KMS-11 (cell line): ENCODE results near the gene PCNX3.

Source experiments
- H2AFZ ChIP-seq: fragments of 200-600 bp; sonication (generic); 2 replicates; pipeline ENCODE4 v1.6.1; 2016; ENCODE audit warnings: antibody characterized with exemption, mixed run types, low read depth
- H3K27ac ChIP-seq: fragments of 200-600 bp; sonication (generic); 2 replicates; pipeline ENCODE4 v1.6.1; 2016; ENCODE audit warnings: mild to moderate bottlenecking, mixed run types
- H3K27me3 ChIP-seq: fragments of 200-600 bp; sonication (generic); 2 replicates; pipeline ENCODE4 v1.6.1; 2017; ENCODE audit warnings: mild to moderate bottlenecking, low read depth, mixed run types, moderate library complexity; ENCODE audit not compliant: insufficient read depth
- H3K36me3 ChIP-seq: fragments of 200-600 bp; sonication (generic); 2 replicates; pipeline ENCODE4 v1.6.1; 2017; ENCODE audit warnings: mild to moderate bottlenecking, mixed run types; ENCODE audit not compliant: insufficient read depth
- H3K4me1 ChIP-seq: fragments of 200-600 bp; sonication (generic); 2 replicates; pipeline ENCODE4 v1.6.1; 2016; ENCODE audit warnings: mild to moderate bottlenecking, low read depth, mixed run types; ENCODE audit not compliant: poor library complexity, severe bottlenecking
- H3K4me2 ChIP-seq: fragments of 200-600 bp; sonication (generic); 2 replicates; pipeline ENCODE4 v1.7.0; 2016; ENCODE audit warnings: mild to moderate bottlenecking, mixed run types
- H3K4me3 ChIP-seq: fragments of 200-600 bp; sonication (generic); IDR thresholded peaks from 2 replicates; pipeline ENCODE4 v1.6.1; 2017; ENCODE audit warnings: low read depth, low read length, mixed read lengths; ENCODE audit not compliant: insufficient read depth
- H3K79me2 ChIP-seq: fragments of 200-600 bp; sonication (generic); 2 replicates; pipeline ENCODE4 v1.6.1; 2016; ENCODE audit warnings: low read depth, mixed run types; ENCODE audit not compliant: insufficient read depth
- H3K9ac ChIP-seq: fragments of 200-600 bp; sonication (generic); 2 replicates; pipeline ENCODE4 v1.6.1; 2016; ENCODE audit warnings: mild to moderate bottlenecking, mixed run types
- H4K20me1 ChIP-seq: fragments of 200-600 bp; sonication (generic); 2 replicates; pipeline ENCODE4 v1.6.1; 2016; ENCODE audit warnings: mild to moderate bottlenecking, mixed run types; ENCODE audit not compliant: insufficient read depth
- CTCF ChIP-seq: fragments of 200-600 bp; sonication (generic); conservative IDR thresholded peaks from 2 replicates; pipeline ENCODE4 v1.6.1; 2017; ENCODE audit warnings: low read depth, mild to moderate bottlenecking, antibody characterized with exemption, low read length, moderate library complexity, mixed read lengths

The PCNX3 gene

GRCh38 chr11:65583589-65583988, 32.0 kb upstream of the PCNX3 start:
- Histone ChIP-seq H3K79me2 (peaks cover 2% of the 10 kb centered on the region; the same call in 1 of the 2 replicates), H3K9ac (no peak overlapping the region), H3K4me1 (peaks cover 47% of the 10 kb centered on the region), H3K27me3 (no peaks in the 10 kb centered on the region), H3K4me3 (no peak overlapping the region), H4K20me1 (no peaks in the 10 kb centered on the region), H2AFZ (no peak overlapping the region), H3K27ac (no peak overlapping the region; the same call in 1 of the 2 replicates), H3K4me2 (no peak overlapping the region), H3K36me3 (no peaks in the 10 kb centered on the region; the same call in 1 of the 2 replicates)
- TF ChIP-seq CTCF, result no peak

GRCh38 chr11:65584106-65584505, 31.5 kb upstream of the PCNX3 start:
- no peaks in the 10 kb centered on the region for H3K27me3 ChIP-seq
- peaks cover 49% of the 10 kb centered on the region for H3K4me1 ChIP-seq
- H3K4me2 ChIP-seq, result no peak overlapping the region
- no peak overlapping the region for H2AFZ ChIP-seq
- TF ChIP-seq CTCF, result no peak
- no peak overlapping the region for H3K27ac ChIP-seq
- H3K4me3 ChIP-seq, result no peak overlapping the region
- H3K79me2 ChIP-seq, result no peaks in the 10 kb centered on the region; the same call in 1 of the 2 replicates
- H3K36me3 ChIP-seq, result no peaks in the 10 kb centered on the region; the same call in 1 of the 2 replicates
- no peaks in the 10 kb centered on the region for H4K20me1 ChIP-seq
- H3K9ac ChIP-seq, result no peak overlapping the region

GRCh38 chr11:65584723-65585171, 30.8 kb upstream of the PCNX3 start:
- H3K36me3 ChIP-seq, result no peaks in the 10 kb centered on the region; the same call in 1 of the 2 replicates

GRCh38 chr11:65585396-65586246, 30.0 kb upstream of the PCNX3 start:
- Histone ChIP-seq H3K27ac (peak overlapping the region; percentile 93), H3K4me3 (no peak overlapping the region), H3K36me3 (no peaks in the 10 kb centered on the region; the same call in 1 of the 2 replicates), H3K79me2 (no peaks in the 10 kb centered on the region; the same call in 1 of the 2 replicates), H3K27me3 (no peaks in the 10 kb centered on the region), H3K4me2 (peak overlapping the region; percentile 95; the same call in 1 of the 2 replicates), H3K4me1 (peaks cover 64% of the 10 kb centered on the region), H4K20me1 (no peaks in the 10 kb centered on the region), H2AFZ (no peak overlapping the region), H3K9ac (no peak overlapping the region)
- TF ChIP-seq CTCF, result no peak

More at GRCh38 chr11:65584723-65585171, 30.8 kb upstream of the PCNX3 start:
- H3K9ac ChIP-seq, result no peak overlapping the region
- H3K79me2 ChIP-seq, result no peaks in the 10 kb centered on the region; the same call in 1 of the 2 replicates
- H3K4me2 ChIP-seq, result no peak overlapping the region
- no peaks in the 10 kb centered on the region for H3K27me3 ChIP-seq
- H3K4me1 ChIP-seq, result peaks cover 55% of the 10 kb centered on the region
- H4K20me1 ChIP-seq, result no peaks in the 10 kb centered on the region
- TF ChIP-seq CTCF, result no peak
- no peak overlapping the region for H3K27ac ChIP-seq
- H2AFZ ChIP-seq, result no peak overlapping the region
- no peak overlapping the region for H3K4me3 ChIP-seq
